HepG2 (cell line): ENCODE measurements around the gene CIAPIN1. TPM values are rescaled to one million over a fixed set of nuclear protein-coding genes. Genes with fewer than 3 reads are reported as not detected.

Source experiments
- BHLHE40 ChIP-seq: IDR thresholded peaks from 2 replicates; pipeline ENCODE4 v1.6.1; 2011; ENCODE audit warnings: low read length, improper control_type of control experiment
- GABPB1 ChIP-seq: IDR thresholded peaks from 2 replicates; pipeline ENCODE4 v1.6.1; 2016; ENCODE audit warnings: mild to moderate bottlenecking, missing genetic modification reagents, moderate library complexity, missing compliant biosample characterization
- HIVEP1 ChIP-seq: sonication (generic); formaldehyde crosslinking; IDR thresholded peaks from 2 replicates; pipeline ENCODE4 v1.4.0; 2020; ENCODE audit warnings: mild to moderate bottlenecking, missing genetic modification reagents
- IRX3 ChIP-seq: sonication (generic); formaldehyde crosslinking; IDR thresholded peaks from 2 replicates; pipeline ENCODE4 v1.8.1; 2023; ENCODE audit warnings: mild to moderate bottlenecking, low read depth, missing genetic modification reagents, borderline replicate concordance
- MAF1 ChIP-seq: sonication (generic); formaldehyde crosslinking; IDR thresholded peaks from 2 replicates; pipeline ENCODE4 v1.5.0; 2020; ENCODE audit warnings: missing genetic modification reagents, borderline replicate concordance
- MAFK ChIP-seq, 2 experiments: IDR thresholded peaks in 1 of 2; conservative IDR thresholded peaks in 1 of 2; 2 replicates each; pipeline ENCODE4 v1.6.1; 2011; ENCODE audit warnings: improper control_type of control experiment in 2 of 2, low read length in 2 of 2
- MAX ChIP-seq: IDR thresholded peaks from 2 replicates; pipeline ENCODE4 v1.6.1; 2012; ENCODE audit warnings: inconsistent platforms
- MAZ ChIP-seq, 2 experiments: sonication (generic) in 1 of 2; formaldehyde crosslinking in 1 of 2; IDR thresholded peaks; 2 replicates each; pipeline versions ENCODE4 v1.5.0 to v1.6.1; 2012 to 2020; ENCODE audit warnings: low read depth in 2 of 2, mild to moderate bottlenecking in 2 of 2, borderline replicate concordance in 1 of 2, improper control_type of control experiment in 1 of 2, low read length in 1 of 2, missing genetic modification reagents in 1 of 2, moderate library complexity in 1 of 2
- MLLT10 ChIP-seq: sonication (generic); formaldehyde crosslinking; IDR thresholded peaks from 2 replicates; pipeline ENCODE4 v1.4.0; 2020; ENCODE audit warnings: missing genetic modification reagents
- POGZ ChIP-seq: sonication (generic); formaldehyde crosslinking; IDR thresholded peaks from 2 replicates; pipeline ENCODE4 v1.4.0; 2020; ENCODE audit warnings: mild to moderate bottlenecking, missing genetic modification reagents
- RBFOX2 ChIP-seq: fragments of 200-400 bp; formaldehyde crosslinking; IDR thresholded peaks from 2 replicates; pipeline ENCODE4 v1.6.1; 2017; ENCODE audit warnings: low read depth, mild to moderate bottlenecking, low read length
- SMARCE1 ChIP-seq: fragments of 450-650 bp; IDR thresholded peaks from 2 replicates; pipeline ENCODE4 v1.6.1; 2017; ENCODE audit warnings: borderline replicate concordance
- ZBED4 ChIP-seq: sonication (generic); formaldehyde crosslinking; IDR thresholded peaks from 2 replicates; pipeline ENCODE4 v1.4.0; 2020; ENCODE audit warnings: missing genetic modification reagents, borderline replicate concordance
- ZNF549 ChIP-seq: sonication (generic); formaldehyde crosslinking; IDR thresholded peaks from 2 replicates; pipeline ENCODE4 v1.5.0; 2020; ENCODE audit warnings: missing genetic modification reagents
- ZNF607 ChIP-seq: sonication (generic); formaldehyde crosslinking; IDR thresholded peaks from 2 replicates; pipeline ENCODE4 v1.5.1; 2020; ENCODE audit warnings: missing genetic modification reagents, mild to moderate bottlenecking, borderline replicate concordance
- ZNF772 ChIP-seq: sonication (generic); formaldehyde crosslinking; IDR thresholded peaks from 2 replicates; pipeline ENCODE4 v1.5.0; 2020; ENCODE audit warnings: mild to moderate bottlenecking, missing genetic modification reagents
- ZNF883 ChIP-seq: sonication (generic); formaldehyde crosslinking; IDR thresholded peaks from 2 replicates; pipeline ENCODE4 v1.5.1; 2020; ENCODE audit warnings: mild to moderate bottlenecking, missing genetic modification reagents; ENCODE audit errors: not compliant biosample characterization
- polyA plus RNA-seq, 8 experiments: library from polyadenylated mRNA; depleted of rRNA in 3 of 8; stranded (reverse) in 7 of 8; unstranded in 1 of 8; fragments of >200 nt; fragmentation: Illumina TruSeq in 4 of 8; extraction: Trizol in 4 of 8; gene quantifications; 2 replicates each; pipeline versions ENCODE4 v1.2.1 to v1.2.3, GENCODE V29; 2011 to 2016; ENCODE audit warnings: low read depth in 4 of 8, missing spikeins in 1 of 8, mixed read lengths in 1 of 8; ENCODE audit not compliant: insufficient read depth in 1 of 8
- total RNA-seq, 5 experiments: library from RNA; depleted of rRNA; stranded (reverse); fragments of >200 nt; fragmentation: Illumina TruSeq; extraction: Trizol; gene quantifications; 2 replicates each; pipeline ENCODE4 v1.2.3, GENCODE V29; 2016; ENCODE audit warnings: low read depth in 1 of 5
- TF ChIP-seq, protein P1 (sequence below): sonication (generic); formaldehyde crosslinking; IDR thresholded peaks from 2 replicates; pipeline ENCODE4 v1.4.0; 2020; ENCODE audit warnings: missing genetic modification reagents, low read depth, mild to moderate bottlenecking, borderline replicate concordance
- TF ChIP-seq, protein P2 (sequence below): sonication (generic); formaldehyde crosslinking; conservative IDR thresholded peaks from 2 replicates; pipeline ENCODE4 v1.5.0; 2020; ENCODE audit warnings: missing genetic modification reagents
- TF ChIP-seq, protein P3 (sequence below): sonication (generic); formaldehyde crosslinking; IDR thresholded peaks from 2 replicates; pipeline ENCODE4 v1.8.1; 2023; ENCODE audit warnings: missing genetic modification reagents, inconsistent platforms, borderline replicate concordance

Gene CIAPIN1
- total and polyA plus RNA-seq, 2 of the 13 experiments (the other 11 are each of a cell fraction or from before 2014, with no cell fraction given), result 69.3 to 89.7 TPM

DNA sequence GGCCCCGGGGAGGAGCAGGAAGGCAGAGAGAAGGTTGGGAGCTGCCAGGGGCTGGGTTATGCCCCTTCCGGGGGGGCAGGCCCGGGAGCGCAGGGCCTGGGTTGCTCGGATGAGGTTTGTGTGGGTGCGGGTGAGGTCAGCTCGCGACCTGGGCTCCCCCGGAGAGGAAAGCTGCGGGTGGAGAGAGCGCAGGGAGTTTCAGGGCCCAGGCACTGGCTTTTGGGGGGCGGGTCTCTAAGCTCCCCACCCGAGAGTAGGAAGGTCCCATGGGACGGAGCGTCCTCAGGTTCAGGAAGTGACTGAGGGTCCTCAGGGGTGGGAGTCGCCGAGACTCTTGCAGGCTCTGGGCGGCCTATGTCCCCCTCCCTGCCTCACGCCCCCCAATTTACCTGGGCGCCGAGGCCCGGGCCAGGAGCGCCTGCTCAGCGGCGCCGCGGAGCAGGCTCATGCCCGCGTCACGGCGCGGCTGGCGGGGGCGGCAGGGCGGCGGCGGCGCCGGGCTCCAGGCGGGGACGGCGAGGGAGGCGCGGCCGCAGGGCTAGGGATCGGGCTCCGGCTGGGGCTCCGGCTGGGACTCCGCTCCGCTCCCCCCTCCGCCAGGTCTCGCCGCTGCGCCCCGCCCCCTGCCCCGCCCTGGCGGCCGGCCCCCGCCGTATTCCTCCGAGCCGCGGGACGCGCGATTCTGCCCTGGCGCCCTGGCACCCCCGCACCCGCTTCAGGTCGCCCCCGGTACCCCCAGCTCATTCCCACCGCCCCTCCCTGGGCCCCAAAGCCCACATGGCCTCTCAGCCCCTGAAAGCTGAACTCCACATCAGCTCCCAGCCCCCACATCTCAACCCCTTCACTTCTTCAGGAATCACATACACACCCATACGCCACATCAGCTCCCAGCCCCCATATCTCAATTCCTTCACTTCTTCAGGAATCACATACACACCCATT, 39.0 kb upstream of the CIAPIN1 start, which contains the start of gene DOK4 (continued):
- TF ChIP-seq, protein P1, sequence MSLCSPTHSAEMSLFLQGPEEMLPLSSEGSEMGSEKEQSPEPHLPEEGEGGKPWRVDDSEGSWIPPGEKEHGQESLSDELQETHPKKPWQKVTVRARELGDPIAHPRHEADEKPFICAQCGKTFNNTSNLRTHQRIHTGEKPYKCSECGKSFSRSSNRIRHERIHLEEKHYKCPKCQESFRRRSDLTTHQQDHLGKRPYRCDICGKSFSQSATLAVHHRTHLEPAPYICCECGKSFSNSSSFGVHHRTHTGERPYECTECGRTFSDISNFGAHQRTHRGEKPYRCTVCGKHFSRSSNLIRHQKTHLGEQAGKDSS (CRISPR knock-in tag), result no peak; the same call in 1 of the 2 replicates
- TF ChIP-seq ZBED4 (CRISPR knock-in tag) (no peak), MLLT10 (CRISPR knock-in tag) (no peak), HIVEP1 (no peak), RBFOX2 (0 out of 2 replicates have a peak, but pooled peaks have one; percentile 19), ZNF883 (CRISPR knock-in tag) (no peak), MAFK (conservative IDR thresholded peaks at IDR 0.05 in 1 of 2, IDR thresholded peaks at IDR 0.05 in 1 of 2; ENCODE audit: low read length in 2 of 2) (no peak), BHLHE40 (no peak), IRX3 (CRISPR knock-in tag) (0 out of 2 replicates have a peak, but pooled peaks have one; percentile 19), POGZ (CRISPR knock-in tag) (0 out of 2 replicates have a peak, but pooled peaks have one; percentile 34), MAZ (IDR thresholded peaks at IDR 0.05; ENCODE audit: borderline replicate concordance, low read depth, low read length) (peak; percentile 39; the same call in 1 of the 2 replicates), MAZ (CRISPR knock-in tag; IDR thresholded peaks at IDR 0.05; ENCODE audit: low read depth) (peak; percentile 64), ZNF607 (0 out of 2 replicates have a peak, but pooled peaks have one; percentile 47), MAX (peak; percentile 23; the same call in 1 of the 2 replicates), ZNF549 (CRISPR knock-in tag) (no peak), ZNF772 (CRISPR knock-in tag) (0 out of 2 replicates have a peak, but pooled peaks have one; percentile 28), SMARCE1 (no peak), GABPB1 (CRISPR knock-in tag) (peak; percentile 39; the same call in 1 of the 2 replicates), MAF1 (CRISPR knock-in tag) (no peak)
- TF ChIP-seq, protein P2, sequence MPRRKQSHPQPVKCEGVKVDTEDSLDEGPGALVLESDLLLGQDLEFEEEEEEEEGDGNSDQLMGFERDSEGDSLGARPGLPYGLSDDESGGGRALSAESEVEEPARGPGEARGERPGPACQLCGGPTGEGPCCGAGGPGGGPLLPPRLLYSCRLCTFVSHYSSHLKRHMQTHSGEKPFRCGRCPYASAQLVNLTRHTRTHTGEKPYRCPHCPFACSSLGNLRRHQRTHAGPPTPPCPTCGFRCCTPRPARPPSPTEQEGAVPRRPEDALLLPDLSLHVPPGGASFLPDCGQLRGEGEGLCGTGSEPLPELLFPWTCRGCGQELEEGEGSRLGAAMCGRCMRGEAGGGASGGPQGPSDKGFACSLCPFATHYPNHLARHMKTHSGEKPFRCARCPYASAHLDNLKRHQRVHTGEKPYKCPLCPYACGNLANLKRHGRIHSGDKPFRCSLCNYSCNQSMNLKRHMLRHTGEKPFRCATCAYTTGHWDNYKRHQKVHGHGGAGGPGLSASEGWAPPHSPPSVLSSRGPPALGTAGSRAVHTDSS (CRISPR knock-in tag), result no peak
- TF ChIP-seq, protein P3, sequence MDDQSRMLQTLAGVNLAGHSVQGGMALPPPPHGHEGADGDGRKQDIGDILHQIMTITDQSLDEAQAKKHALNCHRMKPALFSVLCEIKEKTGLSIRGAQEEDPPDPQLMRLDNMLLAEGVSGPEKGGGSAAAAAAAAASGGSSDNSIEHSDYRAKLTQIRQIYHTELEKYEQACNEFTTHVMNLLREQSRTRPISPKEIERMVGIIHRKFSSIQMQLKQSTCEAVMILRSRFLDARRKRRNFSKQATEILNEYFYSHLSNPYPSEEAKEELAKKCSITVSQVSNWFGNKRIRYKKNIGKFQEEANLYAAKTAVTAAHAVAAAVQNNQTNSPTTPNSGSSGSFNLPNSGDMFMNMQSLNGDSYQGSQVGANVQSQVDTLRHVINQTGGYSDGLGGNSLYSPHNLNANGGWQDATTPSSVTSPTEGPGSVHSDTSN, result no peak
